Measurements from ENCODE around the gene RPS2.
A peak's percentile ranks its signal among the peaks of the same experiment; 100 is the strongest.

RPS2 gene

GRCh38 chr16:2009791-2010510 is 45.3 kb upstream of the RPS2 start, which contains the start of gene ZNF598 (continued):
- TF ChIP-seq MZF1 (tag by site-specific recombination; IDR thresholded peaks at IDR 0.05; ENCODE audit: borderline replicate concordance): peak; percentile 14; the same call in 1 of the 2 replicates
- TF ChIP-seq ZBTB21 (tag by site-specific recombination; IDR thresholded peaks at IDR 0.05): no peak
- TF ChIP-seq PRDM4 (tag by site-specific recombination; IDR thresholded peaks at IDR 0.05): no peak
- 0 out of 2 replicates have a peak, but pooled peaks have one; percentile 27 for TF ChIP-seq ZBTB48 (tag by site-specific recombination; IDR thresholded peaks at IDR 0.05)
- TF ChIP-seq ZEB2 (tag by site-specific recombination; IDR thresholded peaks at IDR 0.05): peak; percentile 76
- TF ChIP-seq ZNF596 (tag by site-specific recombination; IDR thresholded peaks at IDR 0.05): no peak
- TF ChIP-seq ZNF18 (tag by site-specific recombination; IDR thresholded peaks at IDR 0.05): no peak
- TF ChIP-seq ZNF280D (tag by site-specific recombination; IDR thresholded peaks at IDR 0.05): no peak
- TF ChIP-seq ZNF768 (tag by site-specific recombination; IDR thresholded peaks at IDR 0.05): no peak

GRCh38 chr16:2009164-2009711 is 44.6 kb upstream of the RPS2 start:
- Histone ChIP-seq H3K4me3 (ENCODE audit: low read depth, low read length) (peak overlapping the region; percentile 75), H3K27ac (ENCODE audit: extremely low read depth, low read depth, low read length) (peak overlapping the region; percentile 97), H3K36me3 (ENCODE audit: control insufficient read depth in 2 of 2, insufficient read depth in 1 of 2, low read length in 2 of 2) (peaks cover 0 to 27% of the 10 kb centered on the region in 2 experiments; a peak in 1 of 3 replicates), H3K9me3 (ENCODE audit: control insufficient read depth, insufficient read depth, low read depth, low read length) (no peaks in the 10 kb centered on the region), H3K4me1 (ENCODE audit: control insufficient read depth, insufficient read depth, low read length) (peaks cover 26% of the 10 kb centered on the region)
- CTCF ChIA-PET: interaction anchor here (0.6 to 1.8 kb wide), 3 partner anchors 13 to 131 kb away, joined by 4 to 7 read pairs (median 6); no protein-coding TSS in a partner anchor
- POLR2A ChIA-PET: interaction anchor here (0.6 to 2.7 kb wide), 4 partner anchors 22 to 227 kb away, joined by 3 to 17 read pairs (median 4); partner anchors contain the start of genes NUBP2, SPSB3 and TRAF7
- TF ChIP-seq WT1 (tag by site-specific recombination; IDR thresholded peaks at IDR 0.05): no peak
- peak; percentile 34; the same call in 1 of the 2 replicates for TF ChIP-seq ZBTB11 (tag by site-specific recombination; conservative IDR thresholded peaks at IDR 0.05; ENCODE audit: low read depth)
- TF ChIP-seq ZXDB (tag by site-specific recombination; IDR thresholded peaks at IDR 0.05): 0 out of 2 replicates have a peak, but pooled peaks have one; percentile 11
- no peak for TF ChIP-seq HIC1 (tag by site-specific recombination; IDR thresholded peaks at IDR 0.05)
- no peak for TF ChIP-seq ZNF580 (tag by site-specific recombination; IDR thresholded peaks at IDR 0.05)
- no peak for TF ChIP-seq ZNF747 (tag by site-specific recombination; IDR thresholded peaks at IDR 0.05)
- no peak for TF ChIP-seq ZNF639 (tag by site-specific recombination; IDR thresholded peaks at IDR 0.05)
- TF ChIP-seq ZNF660 (tag by site-specific recombination; IDR thresholded peaks at IDR 0.05): peak; percentile 8; the same call in 1 of the 2 replicates
- TF ChIP-seq ZNF596 (tag by site-specific recombination; IDR thresholded peaks at IDR 0.05): 0 out of 2 replicates have a peak, but pooled peaks have one; percentile 7
- TF ChIP-seq ZNF341 (tag by site-specific recombination; IDR thresholded peaks at IDR 0.05; ENCODE audit: low read depth): no peak
- TF ChIP-seq ZIC2 (tag by site-specific recombination; IDR thresholded peaks at IDR 0.05): no peak
